NCI-H146 (cell line): ENCODE measurements around the gene PRKG1.

Experiments
- DNase-seq: peaks from one replicate; lab custom pipeline; 2025; lab: John Stamatoyannopoulos, UW

The PRKG1 gene

GRCh38 chr10:52063159-52063558 is 988.9 kb downstream of the PRKG1 start:
- no peak for DNase-seq

- DNase-seq = no peak
Observed at GRCh38 chr10:52064084-52064845, 990.0 kb downstream of the PRKG1 start.

GRCh38 chr10:52066383-52066782 is 992.1 kb downstream of the PRKG1 start:
- DNase-seq = no peak

GRCh38 chr10:52068485-52068884 is 994.2 kb downstream of the PRKG1 start:
- no peak for DNase-seq

GRCh38 chr10:52071814-52072213 is 997.5 kb downstream of the PRKG1 start:
- no peak for DNase-seq

- no peak for DNase-seq
Observed at GRCh38 chr10:52074505-52075026, 1000.3 kb downstream of the PRKG1 start.

- no peak for DNase-seq
Observed at GRCh38 chr10:52077814-52078213, 1003.5 kb downstream of the PRKG1 start.

- no peak for DNase-seq
Observed at GRCh38 chr10:52078397-52078937, 1004.2 kb downstream of the PRKG1 start.

- no peak for DNase-seq
Observed at GRCh38 chr10:52082307-52082706, 1008.0 kb downstream of the PRKG1 start.

- DNase-seq = no peak
Observed at GRCh38 chr10:52083422-52083821, 1009.1 kb downstream of the PRKG1 start.

- no peak for DNase-seq
Observed at GRCh38 chr10:52092390-52092789, 1018.1 kb downstream of the PRKG1 start.

GRCh38 chr10:52098130-52098529 is 1023.8 kb downstream of the PRKG1 start:
- no peak for DNase-seq

- no peak for DNase-seq
Observed at GRCh38 chr10:52099026-52099600, 1024.8 kb downstream of the PRKG1 start.

GRCh38 chr10:52100011-52100547 is 1025.8 kb downstream of the PRKG1 start:
- DNase-seq = no peak

- DNase-seq = no peak
Observed at GRCh38 chr10:52105301-52105700, 1031.0 kb downstream of the PRKG1 start.

GRCh38 chr10:52106011-52106410 is 1031.7 kb downstream of the PRKG1 start:
- DNase-seq = no peak

GRCh38 chr10:52106899-52107298 is 1032.6 kb downstream of the PRKG1 start:
- no peak for DNase-seq

GRCh38 chr10:52108236-52108635 is 1033.9 kb downstream of the PRKG1 start:
- no peak for DNase-seq

GRCh38 chr10:52110576-52110975 is 1036.3 kb downstream of the PRKG1 start:
- DNase-seq = no peak

GRCh38 chr10:52111101-52111891 is 1037.0 kb downstream of the PRKG1 start:
- DNase-seq = no peak

- no peak for DNase-seq
Observed at GRCh38 chr10:52115823-52116222, 1041.5 kb downstream of the PRKG1 start.

GRCh38 chr10:52119507-52119906 is 1045.2 kb downstream of the PRKG1 start:
- no peak for DNase-seq
